Measurements from ENCODE around the gene TMEM270.

TMEM270 gene

GRCh38 chr7:73860859-73861258 is at the start of gene TMEM270:
Gene TMEM270 (plus strand): TSS chr7:73861159. CDS start chr7:73861195, 36 bp downstream.
- TF ChIP-seq GATA2 (IDR thresholded peaks at IDR 0.05; ENCODE audit: low read depth, low read length) (no peak), GATA3 (IDR thresholded peaks at IDR 0.05; ENCODE audit: low read depth, low read length) (no peak)

GRCh38 chr7:73811760-73812168 is 49.2 kb upstream of the TMEM270 start:
- TF ChIP-seq GATA3 (IDR thresholded peaks at IDR 0.05; ENCODE audit: low read depth, low read length) (no peak), GATA2 (IDR thresholded peaks at IDR 0.05; ENCODE audit: low read depth, low read length) (no peak)

- no peak for TF ChIP-seq GATA2 (IDR thresholded peaks at IDR 0.05; ENCODE audit: low read depth, low read length)
- TF ChIP-seq GATA3 (IDR thresholded peaks at IDR 0.05; ENCODE audit: low read depth, low read length): no peak
Observed at GRCh38 chr7:73812996-73813395, 48.0 kb upstream of the TMEM270 start.

- no peak for TF ChIP-seq GATA3 (IDR thresholded peaks at IDR 0.05; ENCODE audit: low read depth, low read length)
Observed at GRCh38 chr7:73815436-73815835, 45.5 kb upstream of the TMEM270 start.

DNA sequence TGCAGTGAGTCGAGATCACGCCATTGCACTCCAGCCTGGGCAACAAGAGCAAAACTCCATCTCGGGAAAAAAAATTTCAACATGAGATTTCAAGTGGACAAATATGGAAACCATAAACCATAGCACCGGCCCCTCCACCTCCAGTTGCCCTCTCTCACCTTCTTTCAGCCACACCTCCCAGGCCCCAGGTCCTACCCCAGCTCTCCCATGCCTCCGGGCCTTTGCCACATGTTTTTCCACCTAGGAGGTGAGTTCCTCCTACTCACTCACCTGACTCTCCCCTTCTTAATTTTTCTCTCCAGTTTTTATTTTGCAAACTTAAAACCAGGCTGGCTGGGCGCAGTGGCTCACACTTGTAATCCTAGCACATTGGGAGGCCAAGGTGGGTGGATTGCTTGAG is 43.8 kb upstream of the TMEM270 start:
- no peak for TF ChIP-seq GATA2 (IDR thresholded peaks at IDR 0.05; ENCODE audit: low read depth, low read length)
- TF ChIP-seq GATA3 (IDR thresholded peaks at IDR 0.05; ENCODE audit: low read depth, low read length): no peak

DNA sequence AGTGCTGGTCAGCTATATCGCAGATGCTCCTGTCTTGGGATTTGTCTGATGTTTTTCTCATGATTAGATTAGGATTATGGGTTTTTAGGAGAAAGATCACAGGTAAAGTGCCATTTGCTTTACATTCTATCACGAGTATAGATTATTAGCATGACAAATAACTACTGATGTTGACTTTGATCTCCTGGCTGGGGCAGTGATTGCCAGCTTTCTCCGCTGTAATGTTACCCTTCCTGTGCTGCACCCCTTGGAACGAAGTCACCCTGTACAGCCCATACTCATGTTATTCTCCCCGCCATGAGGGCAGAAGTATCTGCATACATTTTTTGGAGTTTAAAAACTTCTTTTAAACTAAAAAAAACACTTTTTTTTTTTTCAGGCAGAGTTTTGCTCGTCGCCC is 40.9 kb upstream of the TMEM270 start:
- TF ChIP-seq GATA2 (IDR thresholded peaks at IDR 0.05; ENCODE audit: low read depth, low read length): no peak
- no peak for TF ChIP-seq GATA3 (IDR thresholded peaks at IDR 0.05; ENCODE audit: low read depth, low read length)

DNA sequence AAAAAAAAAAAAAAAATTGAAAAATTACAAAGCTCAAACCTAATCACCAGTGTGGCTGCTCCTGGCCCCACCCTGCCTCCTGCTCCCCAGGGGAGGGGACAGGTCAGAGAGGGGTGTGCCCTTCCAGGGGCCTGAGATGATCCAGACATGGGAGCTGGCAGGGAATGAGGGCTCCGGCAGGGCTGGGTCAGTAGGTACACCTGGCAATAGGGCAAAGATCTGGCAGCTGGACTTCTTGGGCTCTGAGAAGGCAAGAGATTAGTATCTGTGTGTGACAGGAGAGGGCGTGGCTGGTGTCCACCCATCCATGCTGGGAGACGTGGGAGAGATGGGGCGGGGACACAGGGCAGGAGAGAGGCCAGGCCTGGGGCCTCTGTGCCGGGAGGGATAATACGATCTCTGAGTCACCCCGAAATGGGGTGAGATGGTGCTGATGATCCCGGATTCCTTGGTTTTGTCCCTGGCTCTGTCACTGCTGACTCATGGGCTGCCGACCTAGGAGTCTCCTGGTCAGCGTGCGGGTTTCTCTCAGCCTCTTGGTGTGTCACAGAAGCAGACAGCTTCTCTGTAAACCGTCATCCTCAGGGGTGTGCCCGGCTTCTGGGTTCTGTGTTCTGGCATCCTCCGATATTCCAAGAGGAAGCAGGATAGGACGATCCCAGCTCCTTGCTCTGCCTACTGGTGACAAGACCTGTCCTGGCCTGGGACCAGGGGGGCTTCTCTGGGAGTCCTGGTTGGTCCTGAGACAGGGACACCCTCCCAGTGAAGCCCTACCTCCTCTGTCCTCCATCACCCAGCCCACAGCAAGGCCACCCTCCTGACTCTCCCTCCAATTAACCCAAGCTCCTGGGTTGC is 38.4 kb upstream of the TMEM270 start:
- TF ChIP-seq GATA2 (IDR thresholded peaks at IDR 0.05; ENCODE audit: low read depth, low read length) (peak; percentile 71), GATA3 (IDR thresholded peaks at IDR 0.05; ENCODE audit: low read depth, low read length) (no peak)

DNA sequence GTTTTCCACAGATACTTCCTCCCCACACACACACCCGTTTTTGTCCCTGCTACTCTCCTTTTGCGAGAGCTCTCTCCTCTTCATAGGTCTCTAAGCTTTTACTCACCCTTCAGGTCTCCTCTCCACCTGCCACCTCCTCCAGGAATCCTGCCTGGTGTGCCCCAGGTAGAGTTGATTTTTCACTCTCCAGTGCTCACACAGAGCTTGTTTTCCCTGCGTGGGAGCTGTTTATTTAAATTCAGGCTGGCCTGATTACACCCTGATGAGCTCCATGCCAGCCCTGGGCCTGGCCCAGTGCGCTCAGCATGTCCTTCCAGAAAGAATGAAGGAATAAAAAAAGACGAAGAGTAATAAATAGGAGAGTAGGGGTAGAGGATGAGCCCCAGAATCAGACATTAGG is 37.7 kb upstream of the TMEM270 start:
- no peak for TF ChIP-seq GATA2 (IDR thresholded peaks at IDR 0.05; ENCODE audit: low read depth, low read length)
- TF ChIP-seq GATA3 (IDR thresholded peaks at IDR 0.05; ENCODE audit: low read depth, low read length): no peak

DNA sequence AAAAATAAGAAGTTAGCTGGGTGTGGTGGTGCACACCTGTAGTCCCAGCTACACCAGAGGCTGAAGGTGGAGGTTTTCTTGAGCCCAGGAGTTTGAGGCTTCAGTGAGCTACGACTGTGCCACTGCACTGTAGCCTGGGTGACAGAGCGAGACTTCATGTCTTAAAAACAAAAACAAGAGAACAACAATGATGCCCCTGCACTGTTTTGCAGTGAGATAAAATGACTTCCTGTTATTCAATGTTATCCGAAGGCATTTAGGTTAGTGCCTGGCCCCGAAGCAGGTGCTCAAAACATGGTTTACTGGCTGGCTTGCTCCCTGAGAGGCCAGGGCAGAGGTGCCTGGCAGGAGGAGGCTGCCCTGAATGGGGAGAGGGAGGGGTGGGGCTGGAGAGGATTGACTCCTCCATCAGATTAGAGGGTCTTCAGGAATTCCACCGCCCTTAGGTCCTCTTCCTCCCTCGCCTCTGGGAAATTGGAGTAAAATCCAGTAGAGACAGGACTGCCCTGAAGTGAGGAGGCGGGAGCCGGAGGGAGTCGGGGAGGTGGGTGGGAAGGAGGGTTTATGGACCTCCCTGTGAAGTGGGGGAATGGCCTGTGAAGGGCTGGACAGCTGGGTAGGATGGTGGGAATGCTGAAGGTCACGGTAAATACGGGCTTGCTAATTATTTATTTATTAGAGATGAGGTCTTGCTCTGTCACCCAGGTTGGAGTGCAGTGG is 36.9 kb upstream of the TMEM270 start:
- TF ChIP-seq GATA3 (IDR thresholded peaks at IDR 0.05; ENCODE audit: low read depth, low read length) (no peak), GATA2 (IDR thresholded peaks at IDR 0.05; ENCODE audit: low read depth, low read length) (no peak)

- TF ChIP-seq GATA2 (IDR thresholded peaks at IDR 0.05; ENCODE audit: low read depth, low read length) (no peak), GATA3 (IDR thresholded peaks at IDR 0.05; ENCODE audit: low read depth, low read length) (no peak)
Observed at GRCh38 chr7:73824986-73825385, 36.0 kb upstream of the TMEM270 start.

- TF ChIP-seq GATA3 (IDR thresholded peaks at IDR 0.05; ENCODE audit: low read depth, low read length) (no peak), GATA2 (IDR thresholded peaks at IDR 0.05; ENCODE audit: low read depth, low read length) (no peak)
Observed at GRCh38 chr7:73827567-73828106, 33.3 kb upstream of the TMEM270 start.

GRCh38 chr7:73828107-73828803 is 32.7 kb upstream of the TMEM270 start:
- TF ChIP-seq GATA2 (IDR thresholded peaks at IDR 0.05; ENCODE audit: low read depth, low read length) (peak; percentile 83), GATA3 (IDR thresholded peaks at IDR 0.05; ENCODE audit: low read depth, low read length) (no peak)

- TF ChIP-seq GATA2 (IDR thresholded peaks at IDR 0.05; ENCODE audit: low read depth, low read length) (no peak), GATA3 (IDR thresholded peaks at IDR 0.05; ENCODE audit: low read depth, low read length) (no peak)
Observed at GRCh38 chr7:73828972-73829371, 32.0 kb upstream of the TMEM270 start.

DNA sequence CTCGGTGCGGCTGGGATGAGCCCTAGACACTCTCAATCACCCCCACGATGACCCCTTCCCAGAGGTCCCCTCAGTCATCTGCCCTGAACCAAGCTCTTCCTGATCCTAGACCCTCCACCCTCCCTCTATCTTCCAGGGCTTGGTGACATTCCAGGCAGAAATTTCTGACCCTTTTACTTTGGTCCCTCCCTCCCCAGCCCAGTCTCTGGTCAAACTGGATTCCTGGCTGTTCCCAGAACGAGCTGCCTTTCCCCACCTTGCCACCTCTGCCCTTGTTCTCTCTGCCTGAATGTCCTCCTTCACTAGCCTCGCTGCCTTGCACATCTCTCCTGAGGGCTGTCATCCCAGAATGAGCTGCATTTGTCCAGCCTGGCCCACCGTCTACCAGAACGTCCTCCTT is 31.5 kb upstream of the TMEM270 start:
- TF ChIP-seq GATA3 (IDR thresholded peaks at IDR 0.05; ENCODE audit: low read depth, low read length) (no peak), GATA2 (IDR thresholded peaks at IDR 0.05; ENCODE audit: low read depth, low read length) (no peak)
